Sigmoid colon (tissue), 7 donors: ENCODE data around the gene CPNE6. TPM values are rescaled to one million over a fixed set of nuclear protein-coding genes. Genes with fewer than 3 reads are reported as not detected.

ENCODE experiments used
- DNase-seq: peaks from one replicate; pipeline ENCODE4 v3.0.0-alpha.2; 2019
- H3K27ac ChIP-seq, 4 donors: fragments of 200-600 bp; sonication (generic); one replicate each; pipeline ENCODE4 v1.5.1; 2016 to 2019; ENCODE audit warnings: mild to moderate bottlenecking in 1 of 4
- H3K27me3 ChIP-seq, 3 donors: fragments of 200-600 bp; sonication (generic); one replicate each; pipeline ENCODE4 v1.5.1; 2019; ENCODE audit warnings: mild to moderate bottlenecking in 1 of 3
- H3K36me3 ChIP-seq, 4 donors: fragments of 200-600 bp; sonication (generic); one replicate each; pipeline ENCODE4 v1.5.1; 2016 to 2019
- H3K4me1 ChIP-seq, 4 donors: fragments of 200-600 bp; sonication (generic); one replicate each; pipeline ENCODE4 v1.5.1; 2017 to 2019
- H3K4me3 ChIP-seq, 4 donors: fragments of 200-600 bp; sonication (generic); one replicate each; pipeline ENCODE4 v1.5.1; 2017 to 2019; ENCODE audit warnings: mild to moderate bottlenecking in 2 of 4, moderate library complexity in 1 of 4
- H3K9me3 ChIP-seq, 4 donors: fragments of 200-600 bp in 3 of 4; sonication (generic) in 3 of 4; one replicate each; pipeline versions ENCODE4 v1.5.1 to v1.6.1; 2013 to 2019
- WGBS, 2 donors: extraction: QIAGEN DNeasy Blood & Tissue Kit; methylation state at CpG; one replicate each; pipeline ENCODE4 v1.1.7; 2013; 5-methylcytosine and 5-hydroxymethylcytosine counted together
- intact Hi-C: fragments of 100-400 bp; cut with DNase I; formaldehyde crosslinking; loops from one replicate; pipeline ENCODE4 v1.15.1; 2023
- polyA plus RNA-seq, 3 donors: library from polyadenylated mRNA; stranded (reverse); fragments of 200-250 nt; gene quantifications; one replicate each; pipeline ENCODE4 v1.2.3, GENCODE V29; 2013
- total RNA-seq, 4 donors: library from RNA; depleted of rRNA; stranded (reverse); fragments of >200 nt; gene quantifications; one replicate each; pipeline ENCODE4 v1.1.0, GENCODE V29; 2016
- TF ChIP-seq, protein P1 (sequence below), 4 experiments: fragments of 450-650 bp in 3 of 4; fragments of 200-600 bp in 1 of 4; IDR thresholded peaks; one replicate each; pipeline ENCODE4 v1.5.1; 2016 to 2019; ENCODE audit warnings: antibody characterized with exemption in 4 of 4, mild to moderate bottlenecking in 3 of 4, moderate library complexity in 2 of 4
- donor health status: healthy with polysubstance abuse.
- donor health status: Bipolar disorder and iron deficiency.
- donor health status: healthy.

CPNE6 gene
- total and polyA plus RNA-seq, 7 donors, result 0.42 to 3.3 (median 2.3) TPM; not detected in 3

- no peak overlapping the region for H3K27ac ChIP-seq
- no peaks in the 10 kb centered on the region for H3K27me3 ChIP-seq
- intact Hi-C loops, result no loop called here
- no peak overlapping the region for H3K4me3 ChIP-seq
- WGBS, 2 donors, result 79 to 90% methylated on average over 2 of the region's 2 CpGs
- no peaks in the 10 kb centered on the region for H3K4me1 ChIP-seq
- H3K9me3 ChIP-seq, result no peaks in the 10 kb centered on the region
- TF ChIP-seq, protein P1, sequence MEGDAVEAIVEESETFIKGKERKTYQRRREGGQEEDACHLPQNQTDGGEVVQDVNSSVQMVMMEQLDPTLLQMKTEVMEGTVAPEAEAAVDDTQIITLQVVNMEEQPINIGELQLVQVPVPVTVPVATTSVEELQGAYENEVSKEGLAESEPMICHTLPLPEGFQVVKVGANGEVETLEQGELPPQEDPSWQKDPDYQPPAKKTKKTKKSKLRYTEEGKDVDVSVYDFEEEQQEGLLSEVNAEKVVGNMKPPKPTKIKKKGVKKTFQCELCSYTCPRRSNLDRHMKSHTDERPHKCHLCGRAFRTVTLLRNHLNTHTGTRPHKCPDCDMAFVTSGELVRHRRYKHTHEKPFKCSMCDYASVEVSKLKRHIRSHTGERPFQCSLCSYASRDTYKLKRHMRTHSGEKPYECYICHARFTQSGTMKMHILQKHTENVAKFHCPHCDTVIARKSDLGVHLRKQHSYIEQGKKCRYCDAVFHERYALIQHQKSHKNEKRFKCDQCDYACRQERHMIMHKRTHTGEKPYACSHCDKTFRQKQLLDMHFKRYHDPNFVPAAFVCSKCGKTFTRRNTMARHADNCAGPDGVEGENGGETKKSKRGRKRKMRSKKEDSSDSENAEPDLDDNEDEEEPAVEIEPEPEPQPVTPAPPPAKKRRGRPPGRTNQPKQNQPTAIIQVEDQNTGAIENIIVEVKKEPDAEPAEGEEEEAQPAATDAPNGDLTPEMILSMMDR (IDR thresholded peaks at IDR 0.05), result no peak
- peaks cover 6 to 19% (median 11%) of the 10 kb centered on the region in 4 donors for H3K36me3 ChIP-seq
- no peak for DNase-seq
Measured at GRCh38 chr14:24127673-24128072, 56.3 kb downstream of the CPNE6 start.

Other genes starting within 250 kb of the CPNE6 start
- 10 to 100 TPM; 23.8 to 52.4 (median 37.8) TPM for gene DHRS4, start 117.8 kb upstream of the CPNE6 start, total RNA-seq
- gene DHRS4, start 117.8 kb upstream of the CPNE6 start, polyA plus RNA-seq, result 10 to 100 TPM; 71.1 to 87.1 (median 74.0) TPM
- 10 to 100 TPM in 3 of 4 donors, 1 to 10 TPM in 1; 8.0 to 20.0 (median 17.6) TPM for gene DHRS4L2, start 82.6 kb upstream of the CPNE6 start, total RNA-seq
- gene DHRS4L2, start 82.6 kb upstream of the CPNE6 start, polyA plus RNA-seq, result 10 to 100 TPM; 57.1 to 62.7 (median 57.6) TPM
- 1 to 10 TPM in 2 of 4 donors, under 1 TPM in 2; 0.14 to 3.3 (median 0.62) TPM for gene CARMIL3, start 19.6 kb upstream of the CPNE6 start, total RNA-seq
- gene CARMIL3, start 19.6 kb upstream of the CPNE6 start, polyA plus RNA-seq, result 1 to 10 TPM in 1 of 3 donors, under 1 TPM in 2; under 0.01 to 1.7 (median 0.23) TPM
- 10 to 100 TPM in 2 of 4 donors, 1 to 10 TPM in 2; 7.1 to 12.2 (median 9.2) TPM for gene PCK2, start 22.7 kb downstream of the CPNE6 start, total RNA-seq
- 100 to 1,000 TPM in 1 of 3 donors, 10 to 100 TPM in 2; 66.1 to 109 (median 99.5) TPM for gene PCK2, start 22.7 kb downstream of the CPNE6 start, polyA plus RNA-seq
- gene DCAF11, start 43.2 kb downstream of the CPNE6 start, total RNA-seq, result 10 to 100 TPM; 37.7 to 82.9 (median 54.8) TPM
- gene DCAF11, start 43.2 kb downstream of the CPNE6 start, polyA plus RNA-seq, result 10 to 100 TPM; 70.9 to 79.8 (median 75.1) TPM
- gene NRL, start 43.4 kb downstream of the CPNE6 start, total RNA-seq, result 1 to 10 TPM in 2 of 4 donors, under 1 TPM in 2; 0.71 to 2.2 (median 1.4) TPM
- gene NRL, start 43.4 kb downstream of the CPNE6 start, polyA plus RNA-seq, result 1 to 10 TPM; 1.2 to 2.9 (median 1.8) TPM
- gene FITM1, start 59.1 kb downstream of the CPNE6 start, total RNA-seq, result under 1 TPM in 1 of 4 donors, not detected in 3; 0.33 TPM
- 1 to 10 TPM in 1 of 3 donors, not detected in 2; 1.8 TPM for gene FITM1, start 59.1 kb downstream of the CPNE6 start, polyA plus RNA-seq
- 100 to 1,000 TPM; 129 to 186 (median 152) TPM for gene PSME1, start 64.6 kb downstream of the CPNE6 start, total RNA-seq
- gene PSME1, start 64.6 kb downstream of the CPNE6 start, polyA plus RNA-seq, result 100 to 1,000 TPM; 309 to 438 (median 416) TPM
- 10 to 100 TPM in 3 of 4 donors, 1 to 10 TPM in 1; 5.0 to 20.9 (median 12.9) TPM for gene EMC9, start 70.0 kb downstream of the CPNE6 start, total RNA-seq
- gene EMC9, start 70.0 kb downstream of the CPNE6 start, polyA plus RNA-seq, result 10 to 100 TPM; 20.6 to 37.2 (median 30.8) TPM
- gene PSME2, start 75.0 kb downstream of the CPNE6 start, total RNA-seq, result 10 to 100 TPM; 26.2 to 43.5 (median 34.5) TPM
- gene PSME2, start 75.0 kb downstream of the CPNE6 start, polyA plus RNA-seq, result 100 to 1,000 TPM; 228 to 485 (median 356) TPM
- 10 to 100 TPM; 20.2 to 38.4 (median 29.7) TPM for gene RNF31, start 75.9 kb downstream of the CPNE6 start, total RNA-seq
- gene RNF31, start 75.9 kb downstream of the CPNE6 start, polyA plus RNA-seq, result 10 to 100 TPM; 13.6 to 57.8 (median 37.8) TPM
- gene IRF9, start 89.7 kb downstream of the CPNE6 start, total RNA-seq, result 100 to 1,000 TPM in 1 of 4 donors, 10 to 100 TPM in 3; 54.6 to 103 (median 56.1) TPM
- gene IRF9, start 89.7 kb downstream of the CPNE6 start, polyA plus RNA-seq, result 100 to 1,000 TPM in 1 of 3 donors, 10 to 100 TPM in 2; 46.2 to 115 (median 51.8) TPM
- gene REC8, start 100.5 kb downstream of the CPNE6 start, total RNA-seq, result 10 to 100 TPM in 2 of 4 donors, 1 to 10 TPM in 2; 4.6 to 24.1 (median 8.3) TPM
- 10 to 100 TPM in 1 of 3 donors, 1 to 10 TPM in 2; 1.8 to 21.7 (median 2.5) TPM for gene REC8, start 100.5 kb downstream of the CPNE6 start, polyA plus RNA-seq
- 10 to 100 TPM; 11.0 to 37.1 (median 13.2) TPM for gene IPO4, start 117.3 kb downstream of the CPNE6 start, total RNA-seq
- 10 to 100 TPM in 1 of 3 donors, 1 to 10 TPM in 2; 3.0 to 24.4 (median 5.4) TPM for gene IPO4, start 117.3 kb downstream of the CPNE6 start, polyA plus RNA-seq
- gene TM9SF1, start 123.9 kb downstream of the CPNE6 start, total RNA-seq, result 10 to 100 TPM; 29.6 to 36.9 (median 34.7) TPM
- gene TM9SF1, start 123.9 kb downstream of the CPNE6 start, polyA plus RNA-seq, result 10 to 100 TPM in 2 of 3 donors, 1 to 10 TPM in 1; 7.9 to 37.2 (median 10.8) TPM
- gene TSSK4, start 134.1 kb downstream of the CPNE6 start, total RNA-seq, result under 1 TPM in 1 of 4 donors, not detected in 3; 0.66 TPM
- gene TSSK4, start 134.1 kb downstream of the CPNE6 start, polyA plus RNA-seq, result under 1 TPM in 1 of 3 donors, not detected in 2; 0.22 TPM
- 100 to 1,000 TPM in 2 of 4 donors, 10 to 100 TPM in 2; 65.6 to 149 (median 102) TPM for gene CHMP4A, start 141.9 kb downstream of the CPNE6 start, total RNA-seq
- 100 to 1,000 TPM in 2 of 3 donors, 10 to 100 TPM in 1; 81.6 to 116 (median 109) TPM for gene CHMP4A, start 141.9 kb downstream of the CPNE6 start, polyA plus RNA-seq
- 10 to 100 TPM; 22.4 to 31.7 (median 26.5) TPM for gene MDP1, start 144.5 kb downstream of the CPNE6 start, total RNA-seq
- gene MDP1, start 144.5 kb downstream of the CPNE6 start, polyA plus RNA-seq, result 10 to 100 TPM; 15.1 to 34.2 (median 28.8) TPM
- gene NEDD8, start 160.8 kb downstream of the CPNE6 start, total RNA-seq, result 100 to 1,000 TPM; 104 to 217 (median 189) TPM
- 100 to 1,000 TPM; 204 to 243 (median 221) TPM for gene NEDD8, start 160.8 kb downstream of the CPNE6 start, polyA plus RNA-seq
- 10 to 100 TPM; 44.3 to 63.9 (median 48.3) TPM for gene GMPR2, start 161.4 kb downstream of the CPNE6 start, total RNA-seq
- 10 to 100 TPM; 56.5 to 97.1 (median 58.9) TPM for gene GMPR2, start 161.4 kb downstream of the CPNE6 start, polyA plus RNA-seq
- gene TINF2, start 171.1 kb downstream of the CPNE6 start, total RNA-seq, result 10 to 100 TPM; 36.6 to 55.3 (median 50.1) TPM
- 10 to 100 TPM; 41.4 to 54.1 (median 43.5) TPM for gene TINF2, start 171.1 kb downstream of the CPNE6 start, polyA plus RNA-seq
- 1 to 10 TPM in 2 of 4 donors, under 1 TPM in 1, not detected in 1; 0.33 to 1.1 (median 1.1) TPM for gene TGM1, start 191.6 kb downstream of the CPNE6 start, total RNA-seq
- 1 to 10 TPM in 1 of 3 donors, under 1 TPM in 2; 0.60 to 2.7 (median 0.69) TPM for gene TGM1, start 191.6 kb downstream of the CPNE6 start, polyA plus RNA-seq
- 10 to 100 TPM; 14.0 to 25.2 (median 20.0) TPM for gene RABGGTA, start 200.0 kb downstream of the CPNE6 start, total RNA-seq
- 10 to 100 TPM; 27.3 to 32.4 (median 31.9) TPM for gene RABGGTA, start 200.0 kb downstream of the CPNE6 start, polyA plus RNA-seq
- 10 to 100 TPM; 13.9 to 34.6 (median 29.3) TPM for gene DHRS1, start 228.2 kb downstream of the CPNE6 start, total RNA-seq
- gene DHRS1, start 228.2 kb downstream of the CPNE6 start, polyA plus RNA-seq, result 10 to 100 TPM; 39.6 to 56.6 (median 40.8) TPM
- 10 to 100 TPM; 12.8 to 16.8 (median 14.9) TPM for gene NOP9, start 228.3 kb downstream of the CPNE6 start, total RNA-seq
- 10 to 100 TPM in 2 of 3 donors, 1 to 10 TPM in 1; 7.8 to 29.0 (median 11.3) TPM for gene NOP9, start 228.3 kb downstream of the CPNE6 start, polyA plus RNA-seq
- gene CIDEB, start 236.4 kb downstream of the CPNE6 start, total RNA-seq, result 1 to 10 TPM; 4.7 to 9.5 (median 8.0) TPM
- gene CIDEB, start 236.4 kb downstream of the CPNE6 start, polyA plus RNA-seq, result 1 to 10 TPM; 7.2 to 8.6 (median 7.2) TPM
- gene LTB4R2, start 238.6 kb downstream of the CPNE6 start, total RNA-seq, result 1 to 10 TPM; 2.5 to 5.5 (median 4.3) TPM
- 1 to 10 TPM in 1 of 3 donors, under 1 TPM in 1, not detected in 1; under 0.01 to 3.9 TPM for gene LTB4R2, start 238.6 kb downstream of the CPNE6 start, polyA plus RNA-seq
- gene LTB4R, start 239.9 kb downstream of the CPNE6 start, total RNA-seq, result 1 to 10 TPM; 2.1 to 4.2 (median 2.9) TPM
- 1 to 10 TPM in 2 of 3 donors, under 1 TPM in 1; 0.60 to 9.8 (median 2.1) TPM for gene LTB4R, start 239.9 kb downstream of the CPNE6 start, polyA plus RNA-seq